Transverse colon (tissue), 4 donors: ENCODE data around the gene CPNE6. TPM values are rescaled to one million over a fixed set of nuclear protein-coding genes. Genes with fewer than 3 reads are reported as not detected.

Source experiments
- DNase-seq: peaks from one replicate; pipeline ENCODE4 v3.0.0-alpha.2; 2019
- H3K27ac ChIP-seq, 4 donors: fragments of 200-600 bp; sonication (generic); 2 replicates each; pipeline ENCODE4 v1.5.1; 2016 to 2018; ENCODE audit warnings: inconsistent platforms in 4 of 4
- H3K27me3 ChIP-seq: fragments of 200-600 bp; sonication (generic); 2 replicates; pipeline ENCODE4 v1.5.1; 2017; ENCODE audit warnings: inconsistent platforms
- H3K36me3 ChIP-seq, 4 donors: fragments of 200-600 bp; sonication (generic); 2 replicates each; pipeline ENCODE4 v1.5.1; 2017 to 2019; ENCODE audit warnings: inconsistent platforms in 4 of 4
- H3K4me1 ChIP-seq, 4 donors: fragments of 200-600 bp; sonication (generic); 2 replicates each; pipeline ENCODE4 v1.5.1; 2017 to 2020; ENCODE audit warnings: inconsistent platforms in 4 of 4
- H3K4me3 ChIP-seq, 4 donors: fragments of 200-600 bp; sonication (generic); 1 replicate in 1 of 4; 2 replicates in 3 of 4; pipeline versions ENCODE4 v1.5.1 to v1.6.1; 2017 to 2019; ENCODE audit warnings: inconsistent platforms in 4 of 4
- H3K9me3 ChIP-seq, 2 donors: fragments of 200-600 bp; sonication (generic); 2 replicates each; pipeline ENCODE4 v1.5.1; 2017 to 2019; ENCODE audit warnings: inconsistent platforms in 2 of 2
- EP300 ChIP-seq: sonication (generic); formaldehyde crosslinking; IDR thresholded peaks from one replicate; pipeline ENCODE4 v1.6.1; 2017; ENCODE audit warnings: antibody characterized with exemption, low read depth
- POLR2A ChIP-seq: fragments of 450-650 bp; IDR thresholded peaks from one replicate; pipeline ENCODE4 v1.6.1; 2016; ENCODE audit warnings: antibody characterized with exemption, mild to moderate bottlenecking, moderate library complexity
- POLR2AphosphoS5 ChIP-seq, 3 donors: sonication (generic); formaldehyde crosslinking; IDR thresholded peaks; one replicate each; pipeline ENCODE4 v1.6.1; 2016; ENCODE audit warnings: antibody characterized with exemption in 3 of 3
- WGBS, 2 donors: methylation state at CpG; one replicate each; pipeline ENCODE4 v1.1.5; 2018; ENCODE audit warnings: low coverage in 1 of 2; 5-methylcytosine and 5-hydroxymethylcytosine counted together
- in situ Hi-C, 4 donors: fragments of 200-750 bp; cut with MboI; loops; one replicate each; pipeline versions ENCODE4 v1.15.0 to v1.15.1; 2017; ENCODE audit warnings: low sequenced_read_pairs in 3 of 4, low pct_ligation_motif_present in 1 of 4, low pct_unique_long_range_greater_than_20kb in 1 of 4
- intact Hi-C: fragments of 100-400 bp; cut with DNase I; formaldehyde crosslinking; loops from one replicate; pipeline ENCODE4 v1.15.1; 2023; ENCODE audit warnings: low total_unique reads
- total RNA-seq, 4 donors: library from RNA; depleted of rRNA; stranded (reverse); fragments of >200 nt; gene quantifications; one replicate each; pipeline ENCODE4 v1.1.0, GENCODE V29; 2016
- TF ChIP-seq, protein P1 (sequence below), 5 experiments: fragments of 200-600 bp in 3 of 5; fragments of 450-650 bp in 2 of 5; sonication (generic) in 3 of 5; IDR thresholded peaks; 1 replicate in 2 of 5; 2 replicates in 3 of 5; pipeline ENCODE4 v1.5.1; 2016 to 2017; ENCODE audit warnings: antibody characterized with exemption in 5 of 5, inconsistent platforms in 3 of 5, mild to moderate bottlenecking in 2 of 5, moderate library complexity in 1 of 5

The CPNE6 gene
- total RNA-seq, 4 donors from 2014 or later, result 3.4 TPM; not detected in 3

DNA sequence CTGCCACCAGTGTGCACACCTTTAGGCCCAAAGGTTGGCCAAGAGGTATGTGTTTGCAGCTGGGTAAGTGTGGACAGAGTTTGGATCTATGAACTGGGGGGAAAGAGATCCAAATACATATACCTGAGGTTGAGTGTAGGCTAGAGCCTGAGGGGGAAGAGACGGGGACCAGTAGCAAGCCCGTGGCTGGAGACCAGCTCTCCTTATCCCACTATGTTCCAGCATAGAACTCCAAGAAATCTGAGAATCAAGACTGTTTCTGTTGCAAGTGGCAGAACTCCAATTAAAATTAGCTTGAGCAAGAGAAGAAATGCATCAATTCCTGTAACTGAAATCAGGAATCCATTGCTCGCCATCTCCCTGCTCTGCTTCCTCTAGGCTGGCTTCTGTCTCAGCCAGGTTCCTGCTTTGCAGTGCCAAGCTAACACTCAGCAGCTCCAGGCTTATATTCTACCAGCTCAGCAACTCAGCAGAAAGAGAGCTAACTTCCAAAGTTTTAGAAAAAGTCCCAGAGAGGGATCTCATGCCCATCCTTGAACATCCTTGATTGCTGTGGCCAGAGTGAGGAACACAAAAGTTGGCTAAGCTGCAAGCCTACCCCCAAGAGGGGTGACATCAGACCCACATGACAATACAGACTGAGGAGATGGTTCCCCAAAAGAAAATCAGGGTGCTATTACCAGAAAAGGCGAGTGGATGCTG, 21.3 kb downstream of the CPNE6 start:
- DNase-seq, result no peak
- Histone ChIP-seq H3K4me3 (no peak overlapping the region), H3K36me3 (no peaks in the 10 kb centered on the region), H3K27ac (peak overlapping the region; percentile 92 to 99 (median 97)), H3K9me3 (no peaks in the 10 kb centered on the region), H3K27me3 (no peaks in the 10 kb centered on the region), H3K4me1 (peaks cover 4 to 42% (median 19%) of the 10 kb centered on the region in 4 donors)
- intact Hi-C loops (loop anchor here (10.0 kb wide), 1 partner anchor 78 kb away; no protein-coding TSS in a partner anchor), in situ Hi-C loops (loop anchor here in 1 of 4 donors (5.0 kb wide), 1 partner anchor 35 kb away; no protein-coding TSS in a partner anchor)
- TF ChIP-seq EP300 (no peak), POLR2A (no peak), POLR2AphosphoS5 (IDR thresholded peaks at IDR 0.05) (no peak)
- TF ChIP-seq, protein P1, sequence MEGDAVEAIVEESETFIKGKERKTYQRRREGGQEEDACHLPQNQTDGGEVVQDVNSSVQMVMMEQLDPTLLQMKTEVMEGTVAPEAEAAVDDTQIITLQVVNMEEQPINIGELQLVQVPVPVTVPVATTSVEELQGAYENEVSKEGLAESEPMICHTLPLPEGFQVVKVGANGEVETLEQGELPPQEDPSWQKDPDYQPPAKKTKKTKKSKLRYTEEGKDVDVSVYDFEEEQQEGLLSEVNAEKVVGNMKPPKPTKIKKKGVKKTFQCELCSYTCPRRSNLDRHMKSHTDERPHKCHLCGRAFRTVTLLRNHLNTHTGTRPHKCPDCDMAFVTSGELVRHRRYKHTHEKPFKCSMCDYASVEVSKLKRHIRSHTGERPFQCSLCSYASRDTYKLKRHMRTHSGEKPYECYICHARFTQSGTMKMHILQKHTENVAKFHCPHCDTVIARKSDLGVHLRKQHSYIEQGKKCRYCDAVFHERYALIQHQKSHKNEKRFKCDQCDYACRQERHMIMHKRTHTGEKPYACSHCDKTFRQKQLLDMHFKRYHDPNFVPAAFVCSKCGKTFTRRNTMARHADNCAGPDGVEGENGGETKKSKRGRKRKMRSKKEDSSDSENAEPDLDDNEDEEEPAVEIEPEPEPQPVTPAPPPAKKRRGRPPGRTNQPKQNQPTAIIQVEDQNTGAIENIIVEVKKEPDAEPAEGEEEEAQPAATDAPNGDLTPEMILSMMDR (IDR thresholded peaks at IDR 0.05), result no peak
- WGBS, 2 donors, result 80 to 92% methylated on average over 1 to 4 of the region's 4 CpGs

GRCh38 chr14:24093207-24093900, 22.0 kb downstream of the CPNE6 start:
- Histone ChIP-seq H3K36me3 (no peaks in the 10 kb centered on the region), H3K9me3 (no peaks in the 10 kb centered on the region), H3K4me3 (peak overlapping the region in 3 of 4 donors; percentile 74 to 92 (median 90)), H3K4me1 (peaks cover 4 to 42% (median 19%) of the 10 kb centered on the region in 4 donors), H3K27me3 (no peaks in the 10 kb centered on the region), H3K27ac (peak overlapping the region; percentile 92 to 99 (median 97))
- intact Hi-C loops, result loop anchor here (10.0 kb wide), 1 partner anchor 79 kb away; no protein-coding TSS in a partner anchor
- TF ChIP-seq EP300, result no peak
- TF ChIP-seq, protein P1 (IDR thresholded peaks at IDR 0.05), result no peak
- TF ChIP-seq POLR2A, result no peak
- TF ChIP-seq POLR2AphosphoS5 (IDR thresholded peaks at IDR 0.05), result no peak
- in situ Hi-C loops, result loop anchor here in 1 of 4 donors (5.0 kb wide), 1 partner anchor 36 kb away; no protein-coding TSS in a partner anchor
- DNase-seq, result peak; percentile 25
- WGBS, 2 donors, result 81 to 93% methylated on average over 3 to 19 of the region's 19 CpGs

GRCh38 chr14:24093901-24094840, 22.8 kb downstream of the CPNE6 start, which contains the start of gene PCK2:
TSS of gene PCK2 (plus strand) at chr14:24094311. CDS start at chr14:24094406, 95 bp downstream.
- Histone ChIP-seq H3K27me3 (no peaks in the 10 kb centered on the region), H3K4me1 (peaks cover 4 to 42% (median 19%) of the 10 kb centered on the region in 4 donors), H3K9me3 (no peaks in the 10 kb centered on the region), H3K4me3 (peak within 1 kb of the TSS; percentile 65 to 92 (median 82)), H3K27ac (peak within 1 kb of the TSS; percentile 92 to 99 (median 97)), H3K36me3 (no peaks in the 10 kb centered on the region)
- peak; percentile 13 to 88 (median 78) for TF ChIP-seq POLR2AphosphoS5 (IDR thresholded peaks at IDR 0.05)
- TF ChIP-seq, protein P1 (IDR thresholded peaks at IDR 0.05), result peak in 3 of 5 experiments; percentile 25 to 45 (median 31)
- peak; percentile 98 for TF ChIP-seq POLR2A
- TF ChIP-seq EP300, result no peak
- in situ Hi-C loops, result loop anchor here in 1 of 4 donors (5.0 kb wide), 1 partner anchor 37 kb away; no protein-coding TSS in a partner anchor
- peak; percentile 96 for DNase-seq
- WGBS, 2 donors, result 1% methylated on average over 55 of the region's 68 CpGs; no CpG with 5 or more reads in 1 of the 2 donors
- intact Hi-C loops, result loop anchor here (10.0 kb wide), 1 partner anchor 79 kb away; no protein-coding TSS in a partner anchor
